KMS-11 (cell line): Measurements from ENCODE around the gene C22orf15.

Source experiments
- H2AFZ ChIP-seq: fragments of 200-600 bp; sonication (generic); 2 replicates; pipeline ENCODE4 v1.6.1; 2016; ENCODE audit warnings: antibody characterized with exemption, mixed run types, low read depth
- H3K27ac ChIP-seq: fragments of 200-600 bp; sonication (generic); 2 replicates; pipeline ENCODE4 v1.6.1; 2016; ENCODE audit warnings: mild to moderate bottlenecking, mixed run types
- H3K27me3 ChIP-seq: fragments of 200-600 bp; sonication (generic); 2 replicates; pipeline ENCODE4 v1.6.1; 2017; ENCODE audit warnings: mild to moderate bottlenecking, low read depth, mixed run types, moderate library complexity; ENCODE audit not compliant: insufficient read depth
- H3K36me3 ChIP-seq: fragments of 200-600 bp; sonication (generic); 2 replicates; pipeline ENCODE4 v1.6.1; 2017; ENCODE audit warnings: mild to moderate bottlenecking, mixed run types; ENCODE audit not compliant: insufficient read depth
- H3K4me1 ChIP-seq: fragments of 200-600 bp; sonication (generic); 2 replicates; pipeline ENCODE4 v1.6.1; 2016; ENCODE audit warnings: mild to moderate bottlenecking, low read depth, mixed run types; ENCODE audit not compliant: poor library complexity, severe bottlenecking
- H3K4me2 ChIP-seq: fragments of 200-600 bp; sonication (generic); 2 replicates; pipeline ENCODE4 v1.7.0; 2016; ENCODE audit warnings: mild to moderate bottlenecking, mixed run types
- H3K4me3 ChIP-seq: fragments of 200-600 bp; sonication (generic); IDR thresholded peaks from 2 replicates; pipeline ENCODE4 v1.6.1; 2017; ENCODE audit warnings: low read depth, low read length, mixed read lengths; ENCODE audit not compliant: insufficient read depth
- H3K79me2 ChIP-seq: fragments of 200-600 bp; sonication (generic); 2 replicates; pipeline ENCODE4 v1.6.1; 2016; ENCODE audit warnings: low read depth, mixed run types; ENCODE audit not compliant: insufficient read depth
- H3K9ac ChIP-seq: fragments of 200-600 bp; sonication (generic); 2 replicates; pipeline ENCODE4 v1.6.1; 2016; ENCODE audit warnings: mild to moderate bottlenecking, mixed run types
- H4K20me1 ChIP-seq: fragments of 200-600 bp; sonication (generic); 2 replicates; pipeline ENCODE4 v1.6.1; 2016; ENCODE audit warnings: mild to moderate bottlenecking, mixed run types; ENCODE audit not compliant: insufficient read depth
- TF ChIP-seq, protein P1 (sequence below): fragments of 200-600 bp; sonication (generic); conservative IDR thresholded peaks from 2 replicates; pipeline ENCODE4 v1.6.1; 2017; ENCODE audit warnings: low read depth, mild to moderate bottlenecking, antibody characterized with exemption, low read length, moderate library complexity, mixed read lengths

C22orf15 gene

DNA sequence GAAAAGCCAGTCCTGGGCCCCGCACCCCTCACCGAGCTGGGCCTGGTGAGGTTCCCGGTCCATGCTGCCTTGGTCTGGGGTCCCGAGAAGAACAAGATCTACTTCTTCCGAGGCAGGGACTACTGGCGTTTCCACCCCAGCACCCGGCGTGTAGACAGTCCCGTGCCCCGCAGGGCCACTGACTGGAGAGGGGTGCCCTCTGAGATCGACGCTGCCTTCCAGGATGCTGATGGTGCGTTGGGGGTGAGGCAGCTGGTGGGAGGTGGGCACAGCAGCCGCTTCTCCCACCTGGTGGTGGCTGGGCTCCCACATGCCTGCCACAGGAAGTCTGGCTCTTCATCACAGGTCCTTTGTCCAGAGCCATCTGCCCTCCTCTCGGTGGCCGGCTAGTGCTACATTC lies 19.5 kb downstream of the C22orf15 start:
- H3K4me1 ChIP-seq: peaks cover 22% of the 10 kb centered on the region
- H3K9ac ChIP-seq: no peak overlapping the region
- H3K36me3 ChIP-seq: no peaks in the 10 kb centered on the region
- no peaks in the 10 kb centered on the region for H3K27me3 ChIP-seq
- H4K20me1 ChIP-seq: no peaks in the 10 kb centered on the region
- no peak overlapping the region for H3K4me2 ChIP-seq
- H3K79me2 ChIP-seq: peaks cover under 1% of the 10 kb centered on the region; the same call in 1 of the 2 replicates
- TF ChIP-seq, protein P1, sequence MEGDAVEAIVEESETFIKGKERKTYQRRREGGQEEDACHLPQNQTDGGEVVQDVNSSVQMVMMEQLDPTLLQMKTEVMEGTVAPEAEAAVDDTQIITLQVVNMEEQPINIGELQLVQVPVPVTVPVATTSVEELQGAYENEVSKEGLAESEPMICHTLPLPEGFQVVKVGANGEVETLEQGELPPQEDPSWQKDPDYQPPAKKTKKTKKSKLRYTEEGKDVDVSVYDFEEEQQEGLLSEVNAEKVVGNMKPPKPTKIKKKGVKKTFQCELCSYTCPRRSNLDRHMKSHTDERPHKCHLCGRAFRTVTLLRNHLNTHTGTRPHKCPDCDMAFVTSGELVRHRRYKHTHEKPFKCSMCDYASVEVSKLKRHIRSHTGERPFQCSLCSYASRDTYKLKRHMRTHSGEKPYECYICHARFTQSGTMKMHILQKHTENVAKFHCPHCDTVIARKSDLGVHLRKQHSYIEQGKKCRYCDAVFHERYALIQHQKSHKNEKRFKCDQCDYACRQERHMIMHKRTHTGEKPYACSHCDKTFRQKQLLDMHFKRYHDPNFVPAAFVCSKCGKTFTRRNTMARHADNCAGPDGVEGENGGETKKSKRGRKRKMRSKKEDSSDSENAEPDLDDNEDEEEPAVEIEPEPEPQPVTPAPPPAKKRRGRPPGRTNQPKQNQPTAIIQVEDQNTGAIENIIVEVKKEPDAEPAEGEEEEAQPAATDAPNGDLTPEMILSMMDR: no peak
- H2AFZ ChIP-seq: no peak overlapping the region
- H3K4me3 ChIP-seq: no peak overlapping the region
- no peak overlapping the region for H3K27ac ChIP-seq

DNA sequence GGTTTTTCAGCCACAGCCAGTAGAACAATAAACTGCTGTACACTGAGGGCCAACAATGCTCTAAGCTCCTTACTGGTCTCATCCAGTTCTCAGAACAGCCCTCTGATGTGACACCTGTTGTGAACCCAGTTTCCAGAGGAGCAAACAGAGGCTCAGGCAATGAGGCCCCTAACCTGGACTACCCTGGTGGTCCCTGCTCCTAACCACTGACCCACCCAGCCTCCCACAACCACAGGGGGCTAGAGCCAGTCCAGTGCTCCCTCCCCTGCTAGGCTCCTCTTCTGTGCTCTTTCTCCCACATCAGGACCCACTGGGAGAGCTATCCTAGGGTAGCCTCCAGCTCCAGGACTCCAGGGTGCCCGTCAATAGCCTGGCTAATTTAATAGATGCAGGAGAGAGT lies 19.9 kb downstream of the C22orf15 start:
- H3K9ac ChIP-seq: no peak overlapping the region
- TF ChIP-seq, protein P1: no peak
- H3K79me2 ChIP-seq: peaks cover 5% of the 10 kb centered on the region
- H3K27ac ChIP-seq: no peak overlapping the region
- H3K36me3 ChIP-seq: no peaks in the 10 kb centered on the region
- H4K20me1 ChIP-seq: no peaks in the 10 kb centered on the region
- no peak overlapping the region for H2AFZ ChIP-seq
- no peak overlapping the region for H3K4me2 ChIP-seq
- H3K27me3 ChIP-seq: no peaks in the 10 kb centered on the region
- peaks cover 23% of the 10 kb centered on the region for H3K4me1 ChIP-seq
- no peak overlapping the region for H3K4me3 ChIP-seq

DNA sequence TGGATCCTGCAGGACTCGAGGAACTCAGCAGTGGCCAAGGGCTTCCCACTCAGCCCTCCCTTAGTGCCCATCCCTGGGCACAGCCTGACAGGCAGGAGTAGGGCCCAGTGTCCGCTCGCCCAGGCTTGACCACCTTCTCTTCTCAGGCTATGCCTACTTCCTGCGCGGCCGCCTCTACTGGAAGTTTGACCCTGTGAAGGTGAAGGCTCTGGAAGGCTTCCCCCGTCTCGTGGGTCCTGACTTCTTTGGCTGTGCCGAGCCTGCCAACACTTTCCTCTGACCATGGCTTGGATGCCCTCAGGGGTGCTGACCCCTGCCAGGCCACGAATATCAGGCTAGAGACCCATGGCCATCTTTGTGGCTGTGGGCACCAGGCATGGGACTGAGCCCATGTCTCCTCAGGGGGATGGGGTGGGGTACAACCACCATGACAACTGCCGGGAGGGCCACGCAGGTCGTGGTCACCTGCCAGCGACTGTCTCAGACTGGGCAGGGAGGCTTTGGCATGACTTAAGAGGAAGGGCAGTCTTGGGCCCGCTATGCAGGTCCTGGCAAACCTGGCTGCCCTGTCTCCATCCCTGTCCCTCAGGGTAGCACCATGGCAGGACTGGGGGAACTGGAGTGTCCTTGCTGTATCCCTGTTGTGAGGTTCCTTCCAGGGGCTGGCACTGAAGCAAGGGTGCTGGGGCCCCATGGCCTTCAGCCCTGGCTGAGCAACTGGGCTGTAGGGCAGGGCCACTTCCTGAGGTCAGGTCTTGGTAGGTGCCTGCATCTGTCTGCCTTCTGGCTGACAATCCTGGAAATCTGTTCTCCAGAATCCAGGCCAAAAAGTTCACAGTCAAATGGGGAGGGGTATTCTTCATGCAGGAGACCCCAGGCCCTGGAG lies 20.7 kb downstream of the C22orf15 start:
- Histone ChIP-seq H3K4me3 (no peak overlapping the region), H3K4me1 (peaks cover 31% of the 10 kb centered on the region), H3K4me2 (no peak overlapping the region), H3K9ac (no peak overlapping the region), H3K36me3 (no peaks in the 10 kb centered on the region), H3K27me3 (no peaks in the 10 kb centered on the region), H3K79me2 (peaks cover 13% of the 10 kb centered on the region), H2AFZ (no peak overlapping the region), H4K20me1 (peaks cover 8% of the 10 kb centered on the region; the same call in 1 of the 2 replicates), H3K27ac (no peak overlapping the region)
- TF ChIP-seq, protein P1: no peak

DNA sequence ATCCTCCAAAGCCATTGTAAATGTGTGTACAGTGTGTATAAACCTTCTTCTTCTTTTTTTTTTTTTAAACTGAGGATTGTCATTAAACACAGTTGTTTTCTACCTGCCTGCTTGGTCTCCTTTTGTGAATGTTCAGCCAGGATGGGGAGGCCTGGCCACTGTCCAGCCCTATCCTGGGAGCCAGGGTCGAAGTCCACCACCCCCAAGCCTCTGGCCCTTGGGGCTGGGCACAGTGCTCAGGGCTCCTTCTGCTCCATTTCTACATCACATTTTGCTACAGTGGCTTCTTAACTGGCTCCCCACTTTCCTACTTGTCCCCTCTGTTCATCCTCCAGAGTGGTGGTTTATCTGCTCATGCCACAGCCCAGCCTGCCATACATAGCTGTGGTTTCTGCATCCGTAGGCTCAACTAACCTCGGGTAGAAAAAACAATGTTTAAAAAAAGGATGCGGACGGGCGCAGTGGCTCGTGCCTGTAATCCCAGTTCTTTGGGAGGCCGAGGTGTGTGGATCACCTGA lies 21.5 kb downstream of the C22orf15 start:
- Histone ChIP-seq H3K36me3 (no peaks in the 10 kb centered on the region), H4K20me1 (peaks cover 13% of the 10 kb centered on the region), H3K9ac (no peak overlapping the region), H3K4me1 (peaks cover 39% of the 10 kb centered on the region), H3K79me2 (peaks cover 20% of the 10 kb centered on the region), H3K27ac (no peak overlapping the region), H3K4me2 (no peak overlapping the region), H3K27me3 (no peaks in the 10 kb centered on the region), H2AFZ (no peak overlapping the region), H3K4me3 (no peak overlapping the region)
- TF ChIP-seq, protein P1: no peak
